ENCODE measurements around the gene NFIA.

NFIA gene

DNA sequence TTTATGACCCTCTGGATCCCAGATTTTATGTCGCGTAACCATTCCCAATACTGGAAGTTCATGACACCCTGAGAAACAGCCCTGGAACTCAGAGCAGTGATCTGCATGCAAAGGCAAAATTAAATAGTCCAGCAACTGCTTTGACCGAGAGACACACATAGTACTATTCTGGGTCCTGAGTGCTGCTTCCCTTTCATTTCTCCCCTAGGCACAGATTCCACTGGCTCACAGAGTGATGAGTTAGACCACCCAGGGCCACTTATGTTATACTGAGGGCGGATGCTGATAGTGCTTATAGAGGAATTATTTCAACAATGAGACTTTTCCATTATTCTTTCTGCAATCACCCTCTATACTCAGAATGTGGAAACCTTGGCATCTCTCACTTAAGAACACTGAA is 69.2 kb downstream of the NFIA start:
- no peaks in the 10 kb centered on the region for H3F3A ChIP-seq (ENCODE audit: insufficient read depth, low read length)

DNA sequence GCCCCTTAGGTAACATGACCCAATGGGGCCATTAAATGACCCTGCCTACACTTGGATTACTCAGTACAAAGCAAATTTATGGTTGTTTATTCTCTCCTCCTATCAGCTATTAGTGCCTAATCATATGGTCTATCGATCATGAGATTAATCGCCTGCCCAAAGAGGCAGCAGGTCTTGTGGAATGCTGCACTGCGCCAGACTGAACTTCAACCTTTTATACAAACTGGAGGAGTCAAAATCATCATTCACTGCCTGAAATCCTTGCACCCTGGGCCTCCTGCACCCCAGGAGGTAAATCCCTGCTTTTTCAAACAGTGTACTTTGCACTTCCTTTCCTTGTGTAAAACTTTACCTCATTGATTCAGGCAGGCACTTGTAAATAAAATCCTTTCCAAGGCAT is 69.7 kb downstream of the NFIA start:
- Histone ChIP-seq H3K9me2 (replicated peaks; ENCODE audit: insufficient read depth, low read length) (no peaks in the 10 kb centered on the region), H3K4me3 (ENCODE audit: low read length) (no peak overlapping the region), H3K9ac (ENCODE audit: low read length) (no peak overlapping the region), H3K4me2 (ENCODE audit: low read depth, low read length) (no peak overlapping the region), H2AFZ (ENCODE audit: low read length) (no peak overlapping the region), H3K27me3 (replicated peaks; ENCODE audit: insufficient read depth, low read length) (peaks cover 26% of the 10 kb centered on the region), H3K4me1 (ENCODE audit: low read length) (0 out of 2 replicates have a peak, but pooled peaks cover under 1% of the 10 kb centered on the region), H3K36me3 (replicated peaks; ENCODE audit: insufficient read depth, low read length) (no peaks in the 10 kb centered on the region), H3K79me2 (ENCODE audit: low read length) (no peaks in the 10 kb centered on the region), H4K20me1 (ENCODE audit: insufficient read depth, low read length) (peaks cover 2% of the 10 kb centered on the region; the same call in 1 of the 2 replicates), H3F3A (ENCODE audit: insufficient read depth, low read length) (peaks cover 2% of the 10 kb centered on the region; the same call in 1 of the 2 replicates), H3K9me3 (replicated peaks; ENCODE audit: insufficient read depth, low read length) (no peaks in the 10 kb centered on the region), H3K27ac (ENCODE audit: low read length) (no peak overlapping the region)
- TF ChIP-seq EZH2phosphoT487 (IDR thresholded peaks at IDR 0.05; ENCODE audit: low read length) (no peak), EZH2 (optimal IDR thresholded peaks at IDR 0.05; ENCODE audit: low read depth, low read length) (no peak)
- TF ChIP-seq, protein P1, sequence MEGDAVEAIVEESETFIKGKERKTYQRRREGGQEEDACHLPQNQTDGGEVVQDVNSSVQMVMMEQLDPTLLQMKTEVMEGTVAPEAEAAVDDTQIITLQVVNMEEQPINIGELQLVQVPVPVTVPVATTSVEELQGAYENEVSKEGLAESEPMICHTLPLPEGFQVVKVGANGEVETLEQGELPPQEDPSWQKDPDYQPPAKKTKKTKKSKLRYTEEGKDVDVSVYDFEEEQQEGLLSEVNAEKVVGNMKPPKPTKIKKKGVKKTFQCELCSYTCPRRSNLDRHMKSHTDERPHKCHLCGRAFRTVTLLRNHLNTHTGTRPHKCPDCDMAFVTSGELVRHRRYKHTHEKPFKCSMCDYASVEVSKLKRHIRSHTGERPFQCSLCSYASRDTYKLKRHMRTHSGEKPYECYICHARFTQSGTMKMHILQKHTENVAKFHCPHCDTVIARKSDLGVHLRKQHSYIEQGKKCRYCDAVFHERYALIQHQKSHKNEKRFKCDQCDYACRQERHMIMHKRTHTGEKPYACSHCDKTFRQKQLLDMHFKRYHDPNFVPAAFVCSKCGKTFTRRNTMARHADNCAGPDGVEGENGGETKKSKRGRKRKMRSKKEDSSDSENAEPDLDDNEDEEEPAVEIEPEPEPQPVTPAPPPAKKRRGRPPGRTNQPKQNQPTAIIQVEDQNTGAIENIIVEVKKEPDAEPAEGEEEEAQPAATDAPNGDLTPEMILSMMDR (IDR thresholded peaks at IDR 0.05; ENCODE audit: low read length), result no peak
- DNase-seq, result no peak

More for the DNA sequence above, 69.2 kb downstream of the NFIA start:
- Histone ChIP-seq H3K27me3 (replicated peaks; ENCODE audit: insufficient read depth, low read length) (peaks cover 21% of the 10 kb centered on the region), H3K27ac (ENCODE audit: low read length) (no peak overlapping the region), H3K9me3 (replicated peaks; ENCODE audit: insufficient read depth, low read length) (no peaks in the 10 kb centered on the region), H3K79me2 (ENCODE audit: low read length) (no peaks in the 10 kb centered on the region), H3K9me2 (replicated peaks; ENCODE audit: insufficient read depth, low read length) (no peaks in the 10 kb centered on the region), H3K9ac (ENCODE audit: low read length) (no peak overlapping the region), H4K20me1 (ENCODE audit: insufficient read depth, low read length) (no peaks in the 10 kb centered on the region), H3K4me3 (ENCODE audit: low read length) (no peak overlapping the region), H3K36me3 (replicated peaks; ENCODE audit: insufficient read depth, low read length) (no peaks in the 10 kb centered on the region), H3K4me2 (ENCODE audit: low read depth, low read length) (no peak overlapping the region), H2AFZ (ENCODE audit: low read length) (no peak overlapping the region), H3K4me1 (ENCODE audit: low read length) (no peaks in the 10 kb centered on the region)
- TF ChIP-seq EZH2phosphoT487 (IDR thresholded peaks at IDR 0.05; ENCODE audit: low read length), result no peak
- TF ChIP-seq EZH2 (optimal IDR thresholded peaks at IDR 0.05; ENCODE audit: low read depth, low read length), result no peak
- TF ChIP-seq, protein P1 (IDR thresholded peaks at IDR 0.05; ENCODE audit: low read length), result no peak
- no peak for DNase-seq

DNA sequence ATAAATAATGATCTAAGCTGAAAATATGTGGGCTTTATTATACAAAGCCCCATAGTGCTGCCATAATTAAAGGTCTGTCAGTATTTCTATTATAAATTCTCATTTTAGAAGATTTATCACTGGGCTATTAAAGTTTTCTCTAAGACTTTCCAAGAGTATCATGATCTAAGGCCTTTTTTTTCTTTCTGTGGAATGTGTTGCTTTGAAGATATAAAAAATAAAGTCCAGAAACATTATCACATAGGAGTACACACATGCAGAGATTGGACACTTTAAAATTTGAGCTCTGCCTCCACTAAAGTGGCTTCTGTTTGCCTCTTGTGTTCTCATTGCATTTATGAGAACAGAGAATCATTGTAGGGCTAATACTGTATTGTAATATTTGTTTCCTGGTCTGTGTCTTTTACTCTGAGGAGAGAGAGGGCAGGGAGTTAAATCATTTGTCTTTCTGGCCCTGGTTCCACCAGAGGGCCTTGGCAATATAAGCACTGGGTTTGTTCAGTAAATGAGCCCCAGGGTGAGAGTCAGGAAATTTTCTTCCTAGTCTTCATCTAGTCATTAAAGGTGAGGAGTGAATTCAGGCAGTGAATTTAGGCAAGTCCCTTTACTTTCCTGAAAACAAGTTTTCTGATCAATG is 70.2 kb downstream of the NFIA start:
- H3K27me3 ChIP-seq (replicated peaks; ENCODE audit: insufficient read depth, low read length), result peaks cover 29% of the 10 kb centered on the region
- TF ChIP-seq EZH2phosphoT487 (IDR thresholded peaks at IDR 0.05; ENCODE audit: low read length), result no peak
- TF ChIP-seq EZH2 (optimal IDR thresholded peaks at IDR 0.05; ENCODE audit: low read depth, low read length), result no peak
- TF ChIP-seq, protein P1 (IDR thresholded peaks at IDR 0.05; ENCODE audit: low read length), result no peak
- DNase-seq, result no peak

More for the DNA sequence above, 70.2 kb downstream of the NFIA start:
- no peaks in the 10 kb centered on the region for H3K9me2 ChIP-seq (replicated peaks; ENCODE audit: insufficient read depth, low read length)
- peaks cover 7% of the 10 kb centered on the region for H3F3A ChIP-seq (ENCODE audit: insufficient read depth, low read length)
- H3K4me3 ChIP-seq (ENCODE audit: low read length), result no peak overlapping the region
- H2AFZ ChIP-seq (ENCODE audit: low read length), result no peak overlapping the region
- no peak overlapping the region for H3K27ac ChIP-seq (ENCODE audit: low read length)
- peaks cover 6% of the 10 kb centered on the region; the same call in 1 of the 2 replicates for H3K4me1 ChIP-seq (ENCODE audit: low read length)
- no peaks in the 10 kb centered on the region for H3K9me3 ChIP-seq (replicated peaks; ENCODE audit: insufficient read depth, low read length)
- no peaks in the 10 kb centered on the region for H3K79me2 ChIP-seq (ENCODE audit: low read length)
- H4K20me1 ChIP-seq (ENCODE audit: insufficient read depth, low read length), result peaks cover 5% of the 10 kb centered on the region; the same call in 1 of the 2 replicates
- H3K9ac ChIP-seq (ENCODE audit: low read length), result no peak overlapping the region
- H3K36me3 ChIP-seq (replicated peaks; ENCODE audit: insufficient read depth, low read length), result no peaks in the 10 kb centered on the region
- H3K4me2 ChIP-seq (ENCODE audit: low read depth, low read length), result no peak overlapping the region
